ENCODE data around the gene PLA1A.
"Not testable (repeated sequence)": the region's sequence is repeated elsewhere in the genome, so short reads cannot be mapped to it uniquely, and the experiment has no call there.

PLA1A gene

DNA sequence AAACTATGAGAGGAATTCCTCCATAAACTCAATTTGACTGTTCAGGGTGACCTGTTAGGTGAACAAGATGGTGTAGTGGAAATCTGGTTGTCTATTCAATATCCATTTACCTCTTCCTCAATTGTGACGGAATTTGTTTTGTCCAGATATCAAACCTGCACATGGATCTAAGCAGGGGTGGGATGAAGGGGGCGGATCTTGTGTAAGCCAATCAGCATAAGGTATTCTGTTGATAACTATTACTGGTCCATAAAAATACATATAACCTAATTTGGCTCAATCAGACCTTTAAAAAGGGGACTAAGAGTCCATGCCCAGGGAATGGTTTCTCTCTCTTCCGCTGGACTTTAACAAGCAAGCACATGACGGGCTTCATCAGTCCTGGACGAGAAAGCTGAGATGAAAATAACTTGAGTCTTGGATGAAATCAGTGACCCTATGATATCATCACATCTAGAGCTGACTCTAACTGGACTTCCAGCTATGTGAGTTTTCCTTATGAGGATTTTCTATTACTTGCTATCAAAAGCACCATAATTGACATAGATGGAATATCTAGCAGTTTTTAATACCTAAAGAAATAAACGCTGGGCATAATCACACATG, 68.4 kb downstream of the PLA1A start:
- no peak for DNase-seq

DNA sequence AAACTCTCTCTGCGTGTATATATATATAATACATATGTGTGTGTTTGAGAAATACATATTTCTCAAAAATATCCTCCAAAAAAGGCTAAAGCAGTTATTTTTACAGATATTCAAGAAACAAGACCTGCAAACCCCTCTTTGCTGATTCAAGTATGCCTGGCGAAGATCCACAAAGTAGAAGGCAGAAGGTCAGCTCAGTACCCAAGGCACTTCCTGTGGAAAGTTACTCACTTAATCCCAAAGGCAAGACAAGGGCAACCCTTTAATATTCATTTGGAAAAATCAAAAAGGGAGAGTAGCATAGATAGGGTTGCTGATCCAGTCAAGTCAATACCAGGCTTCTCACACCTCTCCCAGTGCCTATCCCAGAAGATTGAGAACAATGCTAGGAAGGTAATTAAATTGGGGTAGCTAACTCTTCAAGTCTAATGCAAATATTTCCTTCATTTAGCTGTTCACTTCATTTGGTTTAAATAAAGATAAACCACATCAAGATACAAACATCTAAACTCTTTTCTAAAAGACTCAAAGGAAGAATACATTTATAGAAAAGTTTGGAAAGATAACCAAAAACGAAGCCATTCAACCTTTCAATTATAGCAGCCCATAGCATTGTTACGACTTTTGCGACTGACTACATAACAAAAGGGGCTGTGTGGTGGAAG, 72.4 kb downstream of the PLA1A start:
- no peak for DNase-seq

DNA sequence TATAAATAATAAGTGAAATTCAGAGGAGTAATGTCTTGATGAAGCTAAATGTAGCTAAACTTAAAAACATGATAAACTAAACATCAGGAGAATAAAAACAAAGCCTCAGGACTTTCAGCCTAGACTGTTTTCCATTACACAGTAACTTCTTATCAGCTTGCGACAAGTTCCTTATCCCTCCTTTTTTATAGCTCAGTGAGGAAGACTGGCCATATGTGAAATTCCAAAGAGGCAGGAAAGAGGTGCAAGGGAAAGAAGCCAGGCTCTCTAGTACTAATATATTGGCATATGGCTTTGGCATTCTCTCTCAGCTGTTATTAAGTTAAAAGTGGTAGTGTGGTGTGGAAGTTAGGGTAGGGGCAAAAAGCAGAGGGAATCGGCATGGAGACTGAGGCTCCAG, 75.1 kb downstream of the PLA1A start:
- DNase-seq = no peak

DNA sequence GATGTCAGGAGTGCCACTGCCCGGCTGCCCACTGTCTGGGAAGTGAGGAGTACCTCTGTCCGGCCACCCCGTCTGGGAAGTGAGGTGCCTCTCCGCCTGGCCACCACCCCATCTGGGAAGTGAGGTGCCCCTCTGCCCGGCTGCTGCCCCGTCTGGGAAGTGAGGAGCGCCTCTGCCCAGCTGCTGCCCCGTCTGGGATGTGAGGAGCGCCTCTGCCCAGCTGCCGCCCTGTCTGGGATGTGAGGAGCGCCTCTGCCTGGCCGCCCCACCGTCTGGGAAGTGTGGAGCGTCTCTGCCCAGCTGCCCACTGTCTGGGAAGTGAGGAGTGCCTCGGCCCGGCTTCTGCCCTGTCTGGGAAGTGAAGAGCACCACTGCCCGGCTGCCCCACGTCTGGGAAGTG, 76.2 kb downstream of the PLA1A start:
- no peak for DNase-seq

DNA sequence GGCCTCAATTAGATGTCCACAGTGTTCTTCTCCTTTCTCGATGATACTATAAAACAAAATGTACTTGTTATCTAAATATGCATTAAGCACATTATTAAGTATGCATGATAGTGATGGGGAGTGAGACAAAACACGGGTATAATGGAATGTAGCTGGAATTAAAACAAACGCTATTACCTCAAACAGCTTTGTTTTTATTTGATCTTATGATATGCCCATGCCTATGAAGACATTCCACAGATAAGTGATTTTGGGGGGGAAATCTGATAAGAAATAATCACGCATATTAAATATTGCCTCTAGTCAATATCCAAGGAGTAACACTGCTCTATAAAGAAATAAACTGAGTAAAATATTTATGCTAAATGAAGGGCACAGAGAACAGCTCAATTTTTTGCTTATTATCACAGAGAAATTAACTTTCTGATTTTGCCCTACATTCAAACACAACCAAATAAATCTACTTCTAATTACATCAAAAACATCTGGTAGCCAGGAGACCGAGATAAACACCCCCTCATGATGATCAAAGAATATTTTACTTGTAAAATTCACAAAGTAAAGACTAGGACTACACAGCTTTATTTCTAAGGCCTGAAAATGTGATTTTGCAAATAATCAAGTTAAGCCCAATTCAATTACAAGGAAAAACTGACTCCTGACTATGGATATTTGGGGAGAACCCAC, 77.6 kb downstream of the PLA1A start:
- DNase-seq = no peak

DNA sequence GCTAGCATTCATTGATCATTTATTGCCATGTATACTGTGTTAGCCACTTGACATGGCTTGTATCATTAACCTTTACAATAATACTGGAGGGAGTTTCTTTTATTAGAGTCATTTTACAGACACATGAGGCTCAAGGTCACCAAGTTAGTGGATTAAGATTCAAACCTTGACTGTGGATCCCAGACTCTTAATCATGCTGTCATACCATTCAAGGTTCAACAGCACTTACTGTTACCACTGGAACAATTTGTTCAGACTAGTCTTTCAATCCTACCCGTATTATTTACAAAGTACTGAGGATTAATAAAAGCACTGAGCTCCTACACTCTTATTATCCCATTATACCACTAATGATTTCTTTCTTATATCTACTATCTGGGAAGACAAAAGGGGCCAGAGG, 78.3 kb downstream of the PLA1A start:
- no peak for DNase-seq

DNA sequence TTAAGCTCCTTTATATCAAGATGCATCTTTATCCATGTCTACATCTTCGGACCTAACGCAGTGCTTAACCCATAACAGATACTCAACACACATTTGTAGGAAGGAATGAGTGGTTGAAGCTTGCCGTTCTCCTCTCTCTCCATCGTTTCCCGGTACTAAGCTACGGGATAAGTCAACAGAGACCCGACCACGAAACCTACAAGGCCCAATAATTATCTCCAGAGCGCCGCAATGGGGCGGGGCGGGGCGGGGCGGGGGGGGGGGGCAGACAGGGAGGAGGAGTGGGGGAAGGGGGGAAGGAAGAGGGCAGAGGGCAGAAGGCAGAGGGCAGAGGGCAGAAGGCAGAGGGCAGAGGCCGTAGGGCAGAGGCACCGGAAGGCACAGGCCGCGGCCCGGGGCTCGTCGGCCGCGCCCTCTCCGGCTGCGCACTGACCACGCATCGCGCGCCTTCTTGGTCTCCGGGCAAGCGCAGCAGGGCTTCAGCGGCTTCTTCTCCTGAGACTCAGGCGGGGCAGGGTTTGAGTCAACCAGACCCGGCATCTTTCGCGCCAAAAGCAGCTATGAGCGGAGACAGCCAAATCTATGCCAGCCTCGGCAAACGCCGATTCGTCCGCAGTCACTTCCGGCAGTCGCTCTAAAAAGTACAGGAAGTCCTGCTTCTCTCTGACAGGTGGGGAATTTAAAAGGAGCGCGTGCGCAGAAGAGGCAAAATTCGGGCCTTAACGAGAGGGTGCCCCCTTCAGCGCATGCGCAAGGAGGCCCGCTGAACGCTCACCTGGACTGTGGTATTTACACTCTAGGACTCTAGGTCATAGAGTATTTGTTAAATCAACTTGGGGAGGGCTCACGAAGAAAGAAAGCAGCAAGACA, 79.3 kb downstream of the PLA1A start, which contains the start of gene COX17:
Gene COX17 (minus strand): TSS at position 636 of the 870 bp plus-strand sequence. CDS start 96 bp downstream, at position 540.
- peak; percentile 100 for DNase-seq

DNA sequence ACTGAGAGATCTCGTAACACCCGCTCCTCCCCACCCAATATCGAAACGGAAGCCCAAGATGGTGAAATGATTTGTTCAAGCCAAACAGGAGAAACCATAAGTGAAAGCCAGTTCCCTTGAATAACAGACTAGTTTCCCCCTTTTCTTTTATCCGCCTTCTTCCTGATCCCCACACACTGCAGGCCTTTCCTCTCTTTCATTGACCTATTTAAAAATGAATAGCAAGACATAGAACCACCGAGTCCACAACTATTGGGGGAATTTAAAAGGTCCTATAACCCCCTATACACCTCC, 79.9 kb downstream of the PLA1A start:
- DNase-seq = no peak

- DNase-seq = not testable (repeated sequence)
These were observed 80.5 kb downstream of the PLA1A start for GRCh38 chr3:119678209-119678608.
